ENCODE results near the gene PHRF1. TPM values are rescaled to one million over a fixed set of nuclear protein-coding genes. Genes with fewer than 3 reads are reported as not detected.

Gene PHRF1
- total RNA-seq, 2 experiments from 2014 or later, result 25.6 to 26.1 TPM

- no peaks in the 10 kb centered on the region for H3K4me1 Mint-ChIP-seq (ENCODE audit: low read depth)
Measured at GRCh38 chr11:601573-602245, 25.4 kb downstream of the PHRF1 start.

DNA sequence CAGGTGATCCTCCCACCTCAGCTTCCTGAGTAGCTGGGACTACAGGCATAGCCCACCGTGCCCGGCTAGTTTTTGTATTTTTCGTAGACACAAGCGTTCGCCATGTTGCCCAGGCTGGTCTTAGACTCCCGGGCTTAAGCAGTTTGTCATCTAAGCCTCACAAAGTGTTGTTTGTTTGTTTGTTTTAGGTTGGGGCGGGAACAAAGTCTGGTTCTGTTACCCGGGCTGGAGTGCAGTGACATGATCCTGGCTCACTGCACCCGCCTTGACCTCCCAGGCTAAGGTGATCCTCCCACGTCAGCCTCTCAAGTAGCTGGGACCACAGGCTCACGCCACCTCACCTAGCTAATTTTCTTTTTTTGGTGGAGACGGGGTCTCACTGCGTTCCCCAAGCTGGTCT lies 26.9 kb downstream of the PHRF1 start:
- no peak for DNase-seq
- peaks cover 14% of the 10 kb centered on the region for H3K36me3 Mint-ChIP-seq (ENCODE audit: low read depth)
- H3K27me3 Mint-ChIP-seq (ENCODE audit: low read depth), result no peaks in the 10 kb centered on the region
- H3K9me3 Mint-ChIP-seq, result no peaks in the 10 kb centered on the region
- H3K4me3 Mint-ChIP-seq, result no peak overlapping the region
- intact Hi-C loops (cut with micrococcal nuclease), result no loop called here
- CTCF ChIA-PET, result no interaction called here
- no peaks in the 10 kb centered on the region for H3K4me1 Mint-ChIP-seq (ENCODE audit: low read depth)
- H3K27ac Mint-ChIP-seq, result no peak overlapping the region

More at GRCh38 chr11:601573-602245, 25.4 kb downstream of the PHRF1 start:
- CTCF ChIA-PET, result no interaction called here
- no peaks in the 10 kb centered on the region for H3K27me3 Mint-ChIP-seq (ENCODE audit: low read depth)
- no peak overlapping the region for H3K27ac Mint-ChIP-seq
- DNase-seq, result no peak
- intact Hi-C loops (cut with micrococcal nuclease), result no loop called here
- peaks cover 17% of the 10 kb centered on the region for H3K36me3 Mint-ChIP-seq (ENCODE audit: low read depth)
- H3K9me3 Mint-ChIP-seq, result no peaks in the 10 kb centered on the region
- no peak overlapping the region for H3K4me3 Mint-ChIP-seq

- Mint-ChIP-seq H3K27ac (no peak overlapping the region), H3K27me3 (ENCODE audit: low read depth) (no peaks in the 10 kb centered on the region), H3K4me3 (no peak overlapping the region), H3K36me3 (ENCODE audit: low read depth) (peaks cover 11% of the 10 kb centered on the region), H3K4me1 (ENCODE audit: low read depth) (no peaks in the 10 kb centered on the region), H3K9me3 (no peaks in the 10 kb centered on the region)
- no peak for DNase-seq
- CTCF ChIA-PET, result interaction anchor here (0.6 kb wide), 1 partner anchor 73 kb away, joined by 3 read pairs; no protein-coding TSS in a partner anchor
- intact Hi-C loops (cut with micrococcal nuclease), result no loop called here
Measured at GRCh38 chr11:605286-606129, 29.2 kb downstream of the PHRF1 start.

DNA sequence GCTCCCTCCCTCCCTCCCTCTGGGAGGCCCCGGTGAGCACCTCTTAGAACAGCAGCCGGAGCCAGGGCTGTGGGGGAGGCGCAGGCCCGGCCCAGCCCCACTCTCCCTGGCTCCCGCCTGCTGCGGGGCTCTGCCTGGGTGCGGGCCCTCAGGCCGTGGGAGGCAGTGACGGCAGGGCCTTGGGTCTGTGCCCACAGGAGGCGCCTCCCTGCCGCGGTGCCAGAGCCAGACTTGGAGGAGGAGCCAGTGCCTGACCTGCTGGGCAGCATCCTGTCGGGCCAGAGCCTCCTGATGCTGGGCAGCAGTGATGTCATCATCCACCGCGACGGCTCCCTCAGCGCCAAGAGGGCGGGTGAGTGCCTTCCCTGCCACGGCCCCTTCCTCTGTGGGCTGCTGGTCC lies 30.0 kb downstream of the PHRF1 start:
- no peaks in the 10 kb centered on the region for H3K9me3 Mint-ChIP-seq
- no peak for DNase-seq
- intact Hi-C loops (cut with micrococcal nuclease), result no loop called here
- peaks cover 13% of the 10 kb centered on the region for H3K36me3 Mint-ChIP-seq (ENCODE audit: low read depth)
- H3K4me1 Mint-ChIP-seq (ENCODE audit: low read depth), result no peaks in the 10 kb centered on the region
- H3K27ac Mint-ChIP-seq, result no peak overlapping the region
- CTCF ChIA-PET, result no interaction called here
- H3K4me3 Mint-ChIP-seq, result no peak overlapping the region
- H3K27me3 Mint-ChIP-seq (ENCODE audit: low read depth), result no peaks in the 10 kb centered on the region

DNA sequence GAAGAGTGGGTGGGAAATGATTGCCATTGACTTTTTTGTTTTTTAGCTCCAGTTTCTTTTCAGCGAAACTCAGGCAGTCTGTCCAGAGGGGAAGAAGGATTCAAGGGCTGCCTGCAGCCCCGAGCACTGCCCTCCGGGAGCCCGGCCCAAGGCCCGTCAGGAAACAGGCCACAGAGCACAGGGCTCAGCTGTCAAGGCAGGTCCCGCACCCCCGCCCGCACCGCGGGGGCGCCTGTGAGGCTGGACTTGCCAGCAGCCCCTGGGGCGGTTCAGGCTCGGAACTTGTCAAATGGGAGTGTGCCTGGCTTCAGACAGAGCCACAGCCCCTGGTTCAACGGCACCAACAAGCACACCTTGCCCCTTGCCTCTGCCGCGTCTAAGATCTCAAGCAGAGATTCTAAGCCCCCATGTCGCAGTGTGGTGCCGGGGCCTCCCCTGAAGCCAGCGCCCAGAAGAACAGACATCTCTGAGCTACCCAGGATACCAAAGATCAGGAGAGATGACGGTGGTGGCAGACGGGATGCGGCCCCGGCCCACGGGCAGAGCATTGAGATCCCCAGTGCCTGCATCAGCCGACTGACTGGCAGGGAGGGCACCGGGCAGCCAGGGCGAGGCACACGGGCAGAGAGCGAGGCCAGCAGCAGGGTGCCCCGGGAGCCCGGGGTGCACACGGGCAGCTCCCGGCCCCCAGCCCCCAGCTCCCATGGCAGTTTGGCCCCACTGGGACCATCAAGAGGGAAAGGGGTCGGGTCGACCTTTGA lies 30.9 kb downstream of the PHRF1 start:
- no peak for DNase-seq
- H3K4me1 Mint-ChIP-seq (ENCODE audit: low read depth), result no peaks in the 10 kb centered on the region
- peak overlapping the region; percentile 70 for H3K27ac Mint-ChIP-seq
- CTCF ChIA-PET, result interaction anchor here (1.1 kb wide), 1 partner anchor 67 kb away, joined by 3 read pairs; no protein-coding TSS in a partner anchor
- H3K27me3 Mint-ChIP-seq (ENCODE audit: low read depth), result no peaks in the 10 kb centered on the region
- peaks cover 12% of the 10 kb centered on the region for H3K36me3 Mint-ChIP-seq (ENCODE audit: low read depth)
- no peak overlapping the region for H3K4me3 Mint-ChIP-seq
- intact Hi-C loops (cut with micrococcal nuclease), result no loop called here
- no peaks in the 10 kb centered on the region for H3K9me3 Mint-ChIP-seq

DNA sequence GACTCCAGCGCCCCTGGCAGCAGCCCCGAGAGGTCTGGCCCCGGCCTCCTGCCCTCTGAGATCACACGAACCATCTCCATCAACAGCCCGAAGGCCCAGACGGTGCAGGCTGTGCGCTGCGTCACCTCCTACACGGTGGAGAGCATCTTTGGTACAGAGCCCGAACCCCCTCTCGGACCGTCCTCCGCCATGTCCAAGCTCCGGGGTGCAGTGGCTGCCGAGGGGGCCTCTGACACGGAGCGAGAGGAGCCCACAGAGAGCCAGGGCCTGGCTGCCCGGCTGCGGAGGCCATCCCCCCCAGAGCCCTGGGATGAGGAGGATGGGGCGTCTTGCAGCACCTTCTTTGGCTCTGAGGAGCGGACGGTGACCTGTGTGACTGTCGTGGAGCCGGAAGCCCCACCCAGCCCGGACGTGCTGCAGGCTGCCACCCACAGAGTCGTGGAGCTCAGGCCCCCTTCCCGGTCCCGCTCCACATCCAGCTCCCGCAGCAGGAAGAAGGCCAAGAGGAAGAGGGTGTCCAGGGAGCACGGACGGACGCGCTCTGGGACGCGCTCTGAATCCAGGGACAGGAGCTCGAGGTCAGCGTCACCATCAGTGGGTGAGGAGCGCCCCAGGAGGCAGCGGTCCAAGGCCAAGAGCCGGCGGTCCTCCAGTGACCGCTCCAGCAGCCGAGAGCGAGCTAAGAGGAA lies 31.8 kb downstream of the PHRF1 start:
- no peak overlapping the region for H3K4me3 Mint-ChIP-seq

GRCh38 chr11:608791-609251 lies 32.6 kb downstream of the PHRF1 start:
- peaks cover 4% of the 10 kb centered on the region for H3K4me1 Mint-ChIP-seq (ENCODE audit: low read depth)
- no peak overlapping the region for H3K4me3 Mint-ChIP-seq
- H3K9me3 Mint-ChIP-seq, result no peaks in the 10 kb centered on the region
- CTCF ChIA-PET, result no interaction called here
- H3K27me3 Mint-ChIP-seq (ENCODE audit: low read depth), result no peaks in the 10 kb centered on the region
- no peak overlapping the region for H3K27ac Mint-ChIP-seq
- H3K36me3 Mint-ChIP-seq (ENCODE audit: low read depth), result peaks cover 15% of the 10 kb centered on the region
- intact Hi-C loops (cut with micrococcal nuclease), result no loop called here
- no peak for DNase-seq

More for the DNA sequence above, 31.8 kb downstream of the PHRF1 start:
- no peak for DNase-seq
- Mint-ChIP-seq H3K36me3 (ENCODE audit: low read depth) (peaks cover 13% of the 10 kb centered on the region), H3K9me3 (no peaks in the 10 kb centered on the region), H3K27ac (no peak overlapping the region), H3K27me3 (ENCODE audit: low read depth) (no peaks in the 10 kb centered on the region), H3K4me1 (ENCODE audit: low read depth) (peaks cover 2% of the 10 kb centered on the region)
- intact Hi-C loops (cut with micrococcal nuclease), result no loop called here
- CTCF ChIA-PET, result interaction anchor here (1.1 kb wide), 1 partner anchor 66 kb away, joined by 3 read pairs; no protein-coding TSS in a partner anchor

DNA sequence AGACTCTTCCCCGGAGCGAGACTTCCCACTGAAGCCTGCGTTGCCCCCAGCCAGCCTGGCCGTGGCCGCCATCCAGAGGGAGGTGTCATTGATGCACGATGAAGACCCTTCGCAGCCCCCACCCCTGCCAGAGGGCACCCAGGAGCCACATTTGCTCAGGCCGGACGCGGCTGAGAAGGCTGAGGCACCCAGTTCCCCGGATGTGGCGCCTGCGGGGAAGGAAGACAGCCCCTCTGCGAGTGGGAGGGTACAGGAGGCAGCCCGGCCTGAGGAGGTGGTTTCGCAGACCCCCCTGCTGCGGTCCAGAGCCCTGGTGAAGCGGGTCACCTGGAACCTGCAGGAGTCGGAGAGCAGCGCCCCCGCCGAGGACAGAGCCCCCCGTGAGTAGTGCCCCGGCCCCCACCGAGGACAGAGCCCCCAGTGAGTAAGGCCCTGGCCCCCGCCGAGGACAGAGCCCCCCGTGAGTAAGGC lies 33.1 kb downstream of the PHRF1 start:
- Mint-ChIP-seq H3K4me3 (no peak overlapping the region), H3K27me3 (ENCODE audit: low read depth) (no peaks in the 10 kb centered on the region), H3K9me3 (no peaks in the 10 kb centered on the region), H3K27ac (no peak overlapping the region), H3K36me3 (ENCODE audit: low read depth) (peaks cover 20% of the 10 kb centered on the region), H3K4me1 (ENCODE audit: low read depth) (peaks cover 10% of the 10 kb centered on the region)
- CTCF ChIA-PET, result no interaction called here
- intact Hi-C loops (cut with micrococcal nuclease), result no loop called here
- DNase-seq, result no peak

DNA sequence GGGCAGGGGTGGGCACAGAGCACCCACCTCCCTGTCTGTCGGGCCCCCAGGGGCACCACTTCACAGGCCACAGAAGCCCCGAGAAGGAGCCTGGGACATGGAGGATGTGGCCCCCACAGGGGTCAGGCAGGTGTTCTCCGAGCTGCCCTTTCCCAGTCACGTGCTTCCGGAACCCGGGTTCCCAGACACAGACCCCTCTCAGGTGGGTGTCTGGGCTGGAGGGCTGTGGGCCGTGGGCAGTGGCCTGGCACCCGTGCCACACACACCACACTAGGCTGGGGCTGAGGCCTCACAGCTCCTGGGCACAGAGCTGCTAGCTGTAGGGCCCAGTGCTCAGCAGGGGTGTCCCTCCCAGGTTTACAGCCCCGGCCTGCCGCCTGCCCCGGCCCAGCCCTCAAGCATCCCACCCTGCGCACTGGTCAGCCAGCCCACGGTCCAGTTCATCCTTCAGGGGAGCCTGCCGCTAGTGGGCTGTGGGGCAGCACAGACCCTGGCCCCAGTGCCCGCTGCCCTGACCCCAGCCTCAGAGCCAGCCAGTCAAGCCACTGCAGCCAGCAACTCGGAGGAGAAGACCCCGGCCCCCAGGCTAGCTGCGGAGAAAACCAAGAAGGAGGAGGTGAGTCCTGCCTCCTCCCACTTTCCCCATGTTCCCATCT lies 34.0 kb downstream of the PHRF1 start:
- Mint-ChIP-seq H3K27me3 (ENCODE audit: low read depth) (no peaks in the 10 kb centered on the region), H3K4me3 (no peak overlapping the region), H3K36me3 (ENCODE audit: low read depth) (peaks cover 22% of the 10 kb centered on the region), H3K4me1 (ENCODE audit: low read depth) (peaks cover 13% of the 10 kb centered on the region), H3K9me3 (no peaks in the 10 kb centered on the region), H3K27ac (no peak overlapping the region)
- DNase-seq, result no peak
- CTCF ChIA-PET, result no interaction called here
- intact Hi-C loops (cut with micrococcal nuclease), result no loop called here

- intact Hi-C loops (cut with micrococcal nuclease), result no loop called here
- DNase-seq, result no peak
- Mint-ChIP-seq H3K9me3 (no peaks in the 10 kb centered on the region), H3K4me3 (no peak overlapping the region), H3K4me1 (ENCODE audit: low read depth) (peaks cover 15% of the 10 kb centered on the region), H3K27me3 (ENCODE audit: low read depth) (no peaks in the 10 kb centered on the region), H3K36me3 (ENCODE audit: low read depth) (peaks cover 25% of the 10 kb centered on the region), H3K27ac (peak overlapping the region; percentile 41)
- CTCF ChIA-PET, result no interaction called here
Measured at GRCh38 chr11:611001-611996, 35.0 kb downstream of the PHRF1 start.

Measured in activated naive CD4-positive, alpha-beta T cell treated with anti-CD3 and anti-CD28 coated beads for 36 hours (primary cell).